Mammary epithelial cell (primary cell): ENCODE results near the gene DMD.

ENCODE experiments used
- CTCF ChIP-seq, 2 donors: IDR thresholded peaks in 1 of 2; conservative IDR thresholded peaks in 1 of 2; 2 replicates each; pipeline ENCODE4 v1.5.1; 2011 to 2012; ENCODE audit warnings: inconsistent platforms in 2 of 2, low read length in 2 of 2, mild to moderate bottlenecking in 2 of 2, control low read depth in 1 of 2, low read depth in 1 of 2; ENCODE audit not compliant: insufficient read depth in 1 of 2; ENCODE audit errors: extremely low read depth in 1 of 2
- EZH2 ChIP-seq: IDR thresholded peaks from 2 replicates; pipeline ENCODE4 v1.6.1; 2012; ENCODE audit warnings: low read length, inconsistent platforms, borderline replicate concordance

- no peak for TF ChIP-seq CTCF (conservative IDR thresholded peaks at IDR 0.05 in 1 of 2, IDR thresholded peaks at IDR 0.05 in 1 of 2; ENCODE audit: extremely low read depth in 1 of 2, insufficient read depth in 1 of 2, low read depth in 1 of 2, low read length in 2 of 2)
- no peak for TF ChIP-seq EZH2
Observed at GRCh38 chrX:31449081-31449480, 1762.3 kb downstream of the DMD start.
